C4-2B (cell line): ENCODE measurements around the gene RANGAP1.

Experiments
- ZFX ChIP-seq: fragments of 450-650 bp; IDR thresholded peaks from 2 replicates; pipeline ENCODE4 v1.6.1; 2017
- TF ChIP-seq, protein P1 (sequence below): fragments of 450-650 bp; conservative IDR thresholded peaks from 2 replicates; pipeline ENCODE4 v1.5.1; 2017; ENCODE audit warnings: mild to moderate bottlenecking

DNA sequence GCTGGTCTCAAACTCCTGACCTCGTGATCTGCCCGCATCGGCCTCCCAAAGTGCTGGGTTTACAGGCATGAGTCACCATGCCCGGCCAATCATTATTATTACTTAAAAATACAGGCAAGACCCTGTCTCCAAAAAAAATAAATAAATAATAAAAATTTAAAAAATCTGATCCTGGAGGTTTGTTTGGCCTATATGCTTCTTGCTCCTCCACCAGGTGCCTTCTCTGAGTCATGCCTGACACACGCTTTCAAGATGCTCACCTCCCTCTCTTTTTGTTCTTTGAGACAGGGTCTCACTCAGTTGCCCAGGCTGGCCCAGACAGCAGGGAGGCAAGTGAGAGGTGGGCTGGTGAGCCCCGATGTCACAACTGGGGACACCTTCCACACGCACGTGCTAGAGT lies 28.8 kb upstream of the RANGAP1 start:
- TF ChIP-seq, protein P1, sequence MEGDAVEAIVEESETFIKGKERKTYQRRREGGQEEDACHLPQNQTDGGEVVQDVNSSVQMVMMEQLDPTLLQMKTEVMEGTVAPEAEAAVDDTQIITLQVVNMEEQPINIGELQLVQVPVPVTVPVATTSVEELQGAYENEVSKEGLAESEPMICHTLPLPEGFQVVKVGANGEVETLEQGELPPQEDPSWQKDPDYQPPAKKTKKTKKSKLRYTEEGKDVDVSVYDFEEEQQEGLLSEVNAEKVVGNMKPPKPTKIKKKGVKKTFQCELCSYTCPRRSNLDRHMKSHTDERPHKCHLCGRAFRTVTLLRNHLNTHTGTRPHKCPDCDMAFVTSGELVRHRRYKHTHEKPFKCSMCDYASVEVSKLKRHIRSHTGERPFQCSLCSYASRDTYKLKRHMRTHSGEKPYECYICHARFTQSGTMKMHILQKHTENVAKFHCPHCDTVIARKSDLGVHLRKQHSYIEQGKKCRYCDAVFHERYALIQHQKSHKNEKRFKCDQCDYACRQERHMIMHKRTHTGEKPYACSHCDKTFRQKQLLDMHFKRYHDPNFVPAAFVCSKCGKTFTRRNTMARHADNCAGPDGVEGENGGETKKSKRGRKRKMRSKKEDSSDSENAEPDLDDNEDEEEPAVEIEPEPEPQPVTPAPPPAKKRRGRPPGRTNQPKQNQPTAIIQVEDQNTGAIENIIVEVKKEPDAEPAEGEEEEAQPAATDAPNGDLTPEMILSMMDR = no peak
- TF ChIP-seq ZFX = no peak
